HCT116 (cell line): ENCODE measurements around the gene TMEM44. TPM values are rescaled to one million over a fixed set of nuclear protein-coding genes. Genes with fewer than 3 reads are reported as not detected.

Experiments
- ATAC-seq: fragments of 200-7000 bp; cut with Tn5 transposase; 2 replicates; pipeline ENCODE4 v1.9.1; 2020; ENCODE audit warnings: mild to moderate bottlenecking, moderate library complexity
- BruUV-seq: library from RNA; stranded (reverse); fragments of 400-500 nt; replicated peaks from 2 replicates; lab custom pipeline; 2021; lab: Mats Ljungman, UMichigan
- CTCF ChIA-PET: fragments of 300-600 bp; sonication (Branson Sonifier 250); formaldehyde crosslinking; loops from one replicate; lab custom pipeline; 2021; ENCODE audit warnings: antibody characterized with exemption; lab: Charles Lee
- POLR2A ChIA-PET: fragments of 300-600, 350-600 bp; sonication (Branson Sonifier 250); formaldehyde crosslinking; loops from one replicate; lab custom pipeline; 2021; ENCODE audit warnings: antibody characterized with exemption; lab: Charles Lee
- RAD21 ChIA-PET, 2 experiments: fragments of 300-600 bp; sonication (Branson Sonifier 250); formaldehyde crosslinking; loops; one replicate each; lab custom pipeline; 2023; ENCODE audit warnings: low total read pairs in 2 of 2; ENCODE audit not compliant: uncharacterized antibody in 2 of 2, unreplicated experiment in 2 of 2, low non-redundant PET in 1 of 2; lab: Charles Lee
- DNase-seq: peaks from one replicate; pipeline ENCODE4 v3.0.0-alpha.2; 2010; ENCODE audit warnings: low read depth, low spot score
- H2AFZ ChIP-seq: fragments of 200-600 bp; shearing (Covaris generic), sonication (generic); 2 replicates; pipeline ENCODE4 v1.6.1; 2017; ENCODE audit warnings: low read depth, mixed run types, mixed read lengths, antibody characterized with exemption, low read length; ENCODE audit not compliant: poor library complexity, severe bottlenecking
- H3K27ac ChIP-seq: 2 replicates; pipeline ENCODE4 v1.5.1; 2012; ENCODE audit warnings: low read depth, low read length
- H3K27me3 ChIP-seq: fragments of 200-600 bp; sonication (generic); 2 replicates; pipeline ENCODE4 v1.6.1; 2016; ENCODE audit warnings: mixed run types, low read length, mixed read lengths; ENCODE audit not compliant: insufficient read depth
- H3K36me3 ChIP-seq, 2 experiments: fragments of 200-500 bp in 1 of 2; fragments of 200-600 bp in 1 of 2; sonication (Bioruptor generic) in 1 of 2; sonication (generic) in 1 of 2; 2 replicates each; pipeline versions ENCODE4 v1.5.1 to v1.6.1; 2014 to 2016; ENCODE audit warnings: low read length in 2 of 2, inconsistent platforms in 1 of 2, mixed read lengths in 1 of 2, mixed run types in 1 of 2; ENCODE audit not compliant: insufficient read depth in 2 of 2, control insufficient read depth in 1 of 2
- H3K4me1 ChIP-seq, 2 experiments: fragments of 200-600 bp in 1 of 2; sonication (generic) in 1 of 2; 2 replicates each; pipeline versions ENCODE4 v1.5.1 to v1.6.1; 2012 to 2017; ENCODE audit warnings: low read length in 2 of 2, inconsistent platforms in 1 of 2, mild to moderate bottlenecking in 1 of 2, mixed read lengths in 1 of 2, mixed run types in 1 of 2, moderate library complexity in 1 of 2; ENCODE audit not compliant: insufficient read depth in 2 of 2, control insufficient read depth in 1 of 2
- H3K4me2 ChIP-seq: fragments of 200-600 bp; sonication (generic); 2 replicates; pipeline ENCODE4 v1.6.1; 2017; ENCODE audit warnings: mixed run types, low read length, mixed read lengths
- H3K4me3 ChIP-seq, 2 experiments: fragments of 200-600 bp in 1 of 2; sonication (generic) in 1 of 2; replicated peaks in 1 of 2; 2 replicates each; pipeline ENCODE4 v1.5.1; 2011 to 2016; ENCODE audit warnings: low read length in 2 of 2, control low read depth in 1 of 2, low read depth in 1 of 2, mild to moderate bottlenecking in 1 of 2, mixed read lengths in 1 of 2, mixed run types in 1 of 2
- H3K79me2 ChIP-seq: fragments of 200-600 bp; sonication (generic); 2 replicates; pipeline ENCODE4 v1.6.1; 2017; ENCODE audit warnings: mild to moderate bottlenecking, mixed run types, low read length, moderate library complexity, mixed read lengths; ENCODE audit not compliant: insufficient read depth
- H3K9ac ChIP-seq: fragments of 200-600 bp; sonication (generic); 2 replicates; pipeline ENCODE4 v1.6.1; 2016; ENCODE audit warnings: low read length, mixed read lengths
- H3K9me2 ChIP-seq: fragments of 200-600 bp; sonication (generic), shearing (Covaris generic); 2 replicates; pipeline ENCODE4 v1.6.1; 2017; ENCODE audit warnings: mixed run types, mild to moderate bottlenecking, moderate library complexity; ENCODE audit not compliant: insufficient read depth
- H3K9me3 ChIP-seq, 2 experiments: fragments of 200-500 bp in 1 of 2; fragments of 200-600 bp in 1 of 2; sonication (Bioruptor generic) in 1 of 2; sonication (generic) in 1 of 2; 2 replicates each; pipeline ENCODE4 v1.6.1; 2014 to 2017; ENCODE audit warnings: low read length in 2 of 2, mixed read lengths in 2 of 2, inconsistent platforms in 1 of 2, low read depth in 1 of 2, mild to moderate bottlenecking in 1 of 2, mixed run types in 1 of 2, moderate library complexity in 1 of 2; ENCODE audit not compliant: control insufficient read depth in 1 of 2, insufficient read depth in 1 of 2
- H4K20me1 ChIP-seq: fragments of 200-600 bp; sonication (generic), shearing (Covaris generic); 2 replicates; pipeline ENCODE4 v1.6.1; 2017; ENCODE audit warnings: mixed run types, mild to moderate bottlenecking, moderate library complexity; ENCODE audit not compliant: insufficient read depth
- ATF3 ChIP-seq: IDR thresholded peaks from 2 replicates; pipeline ENCODE4 v1.6.1; 2012
- CBX3 ChIP-seq: IDR thresholded peaks from 2 replicates; pipeline ENCODE4 v1.6.1; 2012; ENCODE audit warnings: low read depth
- CEBPB ChIP-seq: IDR thresholded peaks from 2 replicates; pipeline ENCODE4 v1.6.1; 2012; ENCODE audit warnings: low read depth
- CTCF ChIP-seq, 3 experiments: fragments of 200-600 bp in 1 of 3; sonication (generic) in 1 of 3; IDR thresholded peaks in 2 of 3; conservative IDR thresholded peaks in 1 of 3; 2 replicates each; pipeline ENCODE4 v1.5.1; 2012 to 2017; ENCODE audit warnings: low read depth in 2 of 3, low read length in 2 of 3, antibody characterized with exemption in 1 of 3, borderline replicate concordance in 1 of 3, control low read depth in 1 of 3, mild to moderate bottlenecking in 1 of 3, mixed read lengths in 1 of 3, mixed run types in 1 of 3, moderate library complexity in 1 of 3; ENCODE audit not compliant: insufficient read depth in 1 of 3
- EGR1 ChIP-seq: IDR thresholded peaks from 2 replicates; pipeline ENCODE4 v1.6.1; 2012; ENCODE audit warnings: low read depth
- ELF1 ChIP-seq: IDR thresholded peaks from 2 replicates; pipeline ENCODE4 v1.6.1; 2012; ENCODE audit warnings: low read depth, borderline replicate concordance
- EZH2 ChIP-seq: fragments of 200-600 bp; sonication (generic); IDR thresholded peaks from 2 replicates; pipeline ENCODE4 v1.6.1; 2017; ENCODE audit warnings: antibody characterized with exemption, mixed run types
- EZH2phosphoT487 ChIP-seq: fragments of 200-600 bp; IDR thresholded peaks from 2 replicates; pipeline ENCODE4 v1.6.1; 2018; ENCODE audit warnings: antibody characterized with exemption, borderline replicate concordance
- FOSL1 ChIP-seq: IDR thresholded peaks from 2 replicates; pipeline ENCODE4 v1.6.1; 2012; ENCODE audit warnings: low read depth
- JUND ChIP-seq: IDR thresholded peaks from 2 replicates; pipeline ENCODE4 v1.6.1; 2012
- POLR2A ChIP-seq: IDR thresholded peaks from 2 replicates; pipeline ENCODE4 v1.7.0; 2011; ENCODE audit warnings: borderline replicate concordance; ENCODE audit not compliant: insufficient read depth, insufficient read length; ENCODE audit errors: extremely low read depth
- RAD21 ChIP-seq: IDR thresholded peaks from 2 replicates; pipeline ENCODE4 v1.6.1; 2012; ENCODE audit warnings: low read depth, mild to moderate bottlenecking
- SIN3A ChIP-seq: IDR thresholded peaks from 2 replicates; pipeline ENCODE4 v1.6.1; 2012; ENCODE audit warnings: low read depth
- SP1 ChIP-seq: IDR thresholded peaks from 2 replicates; pipeline ENCODE4 v1.6.1; 2012; ENCODE audit warnings: low read depth
- SRF ChIP-seq: IDR thresholded peaks from 2 replicates; pipeline ENCODE4 v1.6.1; 2012; ENCODE audit warnings: low read depth
- ZFX ChIP-seq: fragments of 450-650 bp; IDR thresholded peaks from 2 replicates; pipeline ENCODE4 v1.6.1; 2017
- ZNF274 ChIP-seq: fragments of 200-500 bp; sonication (Bioruptor generic); IDR thresholded peaks from 2 replicates; pipeline ENCODE4 v1.6.1; 2014; ENCODE audit warnings: mild to moderate bottlenecking, low read depth, low read length, inconsistent platforms
- intact Hi-C: fragments of 100-400 bp; cut with micrococcal nuclease; formaldehyde crosslinking; loops from 2 replicates; pipeline ENCODE4 v1.10.0; 2022
- total RNA-seq: library from RNA; stranded (reverse); gene quantifications from one replicate; pipeline ENCODE4 v1.2.1, GENCODE V29; 2021; ENCODE audit not compliant: unreplicated experiment
- TF ChIP-seq, protein P1 (sequence below): IDR thresholded peaks from 2 replicates; pipeline ENCODE4 v1.6.1; 2012; ENCODE audit warnings: low read depth
- TF ChIP-seq, protein P2 (sequence below): IDR thresholded peaks from 2 replicates; pipeline ENCODE4 v1.6.1; 2012

The TMEM44 gene
- total RNA-seq, 1 experiment from 2014 or later = 30.3 TPM

GRCh38 chr3:194548346-194549321 lies 84.6 kb downstream of the TMEM44 start:
- ChIA-PET POLR2A (no interaction called here), CTCF (no interaction called here)
- no peaks in the 10 kb centered on the region for H3K27me3 ChIP-seq

More at GRCh38 chr3:194548346-194549321, 84.6 kb downstream of the TMEM44 start:
- no peak overlapping the region for H3K9ac ChIP-seq
- H3K36me3 ChIP-seq = no peaks in the 10 kb centered on the region
- no peaks in the 10 kb centered on the region for H3K79me2 ChIP-seq
- H3K4me2 ChIP-seq = no peak overlapping the region
- intact Hi-C loops = no loop called here
- H2AFZ ChIP-seq = no peak overlapping the region
- no peak for ATAC-seq
- no peaks in the 10 kb centered on the region for H4K20me1 ChIP-seq
- H3K4me1 ChIP-seq = no peaks in the 10 kb centered on the region
- no peak for TF ChIP-seq SP1
- TF ChIP-seq CBX3 = no peak
- no peak for TF ChIP-seq RAD21
- TF ChIP-seq SIN3A = no peak
- TF ChIP-seq CTCF (IDR thresholded peaks at IDR 0.05 in 2 of 3, conservative IDR thresholded peaks at IDR 0.05 in 1 of 3; ENCODE audit: borderline replicate concordance in 1 of 3, insufficient read depth in 1 of 3, low read depth in 2 of 3, low read length in 2 of 3) = no peak
- TF ChIP-seq POLR2A = no peak
- no peak for TF ChIP-seq ELF1
- TF ChIP-seq EZH2phosphoT487 = no peak
- no peak for TF ChIP-seq ATF3
- no peak for TF ChIP-seq EGR1
- no peak for TF ChIP-seq ZFX
- no peak for TF ChIP-seq CEBPB
- no peak for TF ChIP-seq FOSL1
- TF ChIP-seq, protein P1, sequence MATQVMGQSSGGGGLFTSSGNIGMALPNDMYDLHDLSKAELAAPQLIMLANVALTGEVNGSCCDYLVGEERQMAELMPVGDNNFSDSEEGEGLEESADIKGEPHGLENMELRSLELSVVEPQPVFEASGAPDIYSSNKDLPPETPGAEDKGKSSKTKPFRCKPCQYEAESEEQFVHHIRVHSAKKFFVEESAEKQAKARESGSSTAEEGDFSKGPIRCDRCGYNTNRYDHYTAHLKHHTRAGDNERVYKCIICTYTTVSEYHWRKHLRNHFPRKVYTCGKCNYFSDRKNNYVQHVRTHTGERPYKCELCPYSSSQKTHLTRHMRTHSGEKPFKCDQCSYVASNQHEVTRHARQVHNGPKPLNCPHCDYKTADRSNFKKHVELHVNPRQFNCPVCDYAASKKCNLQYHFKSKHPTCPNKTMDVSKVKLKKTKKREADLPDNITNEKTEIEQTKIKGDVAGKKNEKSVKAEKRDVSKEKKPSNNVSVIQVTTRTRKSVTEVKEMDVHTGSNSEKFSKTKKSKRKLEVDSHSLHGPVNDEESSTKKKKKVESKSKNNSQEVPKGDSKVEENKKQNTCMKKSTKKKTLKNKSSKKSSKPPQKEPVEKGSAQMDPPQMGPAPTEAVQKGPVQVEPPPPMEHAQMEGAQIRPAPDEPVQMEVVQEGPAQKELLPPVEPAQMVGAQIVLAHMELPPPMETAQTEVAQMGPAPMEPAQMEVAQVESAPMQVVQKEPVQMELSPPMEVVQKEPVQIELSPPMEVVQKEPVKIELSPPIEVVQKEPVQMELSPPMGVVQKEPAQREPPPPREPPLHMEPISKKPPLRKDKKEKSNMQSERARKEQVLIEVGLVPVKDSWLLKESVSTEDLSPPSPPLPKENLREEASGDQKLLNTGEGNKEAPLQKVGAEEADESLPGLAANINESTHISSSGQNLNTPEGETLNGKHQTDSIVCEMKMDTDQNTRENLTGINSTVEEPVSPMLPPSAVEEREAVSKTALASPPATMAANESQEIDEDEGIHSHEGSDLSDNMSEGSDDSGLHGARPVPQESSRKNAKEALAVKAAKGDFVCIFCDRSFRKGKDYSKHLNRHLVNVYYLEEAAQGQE = no peak
- no peak for TF ChIP-seq ZNF274
- TF ChIP-seq, protein P2, sequence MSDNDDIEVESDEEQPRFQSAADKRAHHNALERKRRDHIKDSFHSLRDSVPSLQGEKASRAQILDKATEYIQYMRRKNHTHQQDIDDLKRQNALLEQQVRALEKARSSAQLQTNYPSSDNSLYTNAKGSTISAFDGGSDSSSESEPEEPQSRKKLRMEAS = no peak
- TF ChIP-seq JUND = no peak
- TF ChIP-seq SRF = no peak
- TF ChIP-seq EZH2 = no peak
- no peaks in the 10 kb centered on the region for H3K9me2 ChIP-seq
- H3K9me3 ChIP-seq = no peaks in the 10 kb centered on the region
- RAD21 ChIA-PET = no interaction called here
- H3K4me3 ChIP-seq = no peak overlapping the region
- DNase-seq = no peak
- no peak overlapping the region for H3K27ac ChIP-seq
- no TSS peak for BruUV-seq
